ENCODE results near the gene PREPL.

Gene PREPL

DNA sequence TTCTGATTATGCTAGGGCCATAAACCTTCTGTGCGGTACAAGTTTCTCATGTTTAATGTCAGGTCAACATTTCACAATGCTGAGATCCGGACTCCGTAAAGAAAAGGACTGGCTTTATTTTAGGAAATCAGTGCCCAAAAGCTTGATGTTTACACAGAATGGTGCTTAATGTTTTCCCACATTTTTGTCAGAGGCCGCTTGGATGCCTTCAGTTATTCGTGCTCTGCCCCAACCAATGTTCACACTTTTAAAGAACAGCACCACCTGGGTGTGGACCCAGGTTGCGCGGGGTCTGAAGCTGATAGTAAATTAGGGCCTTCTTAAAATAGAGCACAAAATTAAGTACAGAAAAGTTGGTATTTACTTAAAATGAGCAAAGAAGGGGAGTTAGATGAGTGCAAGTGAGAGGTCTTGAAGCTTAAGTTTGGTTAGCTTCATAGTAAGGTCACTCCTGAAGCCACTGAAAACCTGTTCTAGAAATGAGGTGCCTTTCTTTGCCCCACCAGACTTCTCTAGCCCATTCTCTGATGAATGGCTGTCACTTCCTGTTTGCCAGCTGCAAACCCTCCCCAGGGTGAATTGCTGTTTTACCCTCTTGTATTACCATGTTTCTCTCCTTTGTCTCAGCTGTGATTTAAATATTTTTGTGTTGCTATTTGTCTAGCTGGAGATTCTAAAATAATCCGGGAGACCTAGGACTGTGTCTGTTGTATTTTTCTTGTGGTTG lies 65.5 kb downstream of the PREPL start:
- no peak for DNase-seq (ENCODE audit: low read depth)

DNA sequence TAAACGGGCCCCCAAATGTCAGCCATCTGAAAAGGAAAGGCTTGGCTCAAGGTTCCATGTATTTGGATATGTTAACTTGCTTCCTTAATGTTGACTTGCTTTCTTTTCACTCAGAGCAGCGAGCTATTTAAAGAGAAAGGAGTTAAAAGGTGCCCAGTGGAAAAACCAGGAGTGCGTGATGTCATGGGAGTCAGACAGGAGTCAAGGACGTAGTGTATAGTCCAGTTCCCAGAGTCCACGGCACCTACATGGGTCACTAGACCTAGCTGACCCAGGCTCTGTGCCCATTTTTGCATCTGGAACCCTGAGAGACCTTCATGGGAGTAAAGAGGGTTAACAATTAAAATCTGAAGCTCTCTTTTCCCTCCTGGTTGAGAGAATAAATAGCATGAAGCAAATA lies 66.2 kb downstream of the PREPL start:
- no peak for DNase-seq (ENCODE audit: low read depth)

DNA sequence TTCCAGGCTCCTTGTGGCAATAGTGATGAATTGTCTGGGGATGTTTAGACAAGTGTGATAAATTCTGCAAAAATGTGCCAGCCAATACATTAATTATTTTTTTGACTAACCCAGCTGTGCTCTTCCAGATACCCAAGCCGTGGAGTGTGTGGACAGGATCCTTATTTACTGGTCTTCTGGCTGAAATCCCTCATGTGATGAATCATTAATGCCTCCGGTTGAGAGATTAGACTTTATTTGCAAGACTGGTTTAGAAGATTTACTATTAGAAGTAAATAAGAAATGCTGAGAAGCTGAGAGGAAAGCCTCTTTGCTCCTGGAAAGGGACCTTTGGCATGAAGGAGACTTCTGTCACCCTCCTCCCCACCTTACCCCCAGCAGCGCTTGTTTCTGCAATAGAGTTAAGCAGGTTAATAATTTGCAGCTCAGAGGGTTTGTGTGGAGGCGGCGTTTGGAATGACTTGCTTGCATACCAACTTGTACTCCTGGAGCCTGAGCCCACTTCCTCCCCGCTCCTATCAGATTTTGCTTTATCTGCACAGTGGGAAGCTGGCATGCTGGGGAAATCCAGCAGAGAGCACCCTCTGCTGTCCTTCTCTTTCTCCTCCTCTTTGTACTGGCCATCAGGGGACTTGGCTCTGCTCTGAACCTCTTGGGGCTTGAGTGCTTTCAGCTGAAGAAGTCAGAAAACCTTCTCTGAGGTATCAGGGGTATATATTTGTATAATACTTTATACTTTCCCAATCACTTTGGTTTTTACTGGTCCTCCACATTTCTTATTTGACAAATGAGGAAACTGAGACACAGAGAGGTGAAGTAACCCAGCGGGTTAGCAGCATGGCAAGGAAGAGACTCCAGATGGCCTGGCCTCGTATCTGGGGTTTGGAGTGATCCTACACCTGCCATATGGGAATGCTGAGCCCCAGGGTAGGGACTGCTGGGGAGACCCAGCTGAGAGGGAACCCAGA lies 69.7 kb downstream of the PREPL start:
- DNase-seq (ENCODE audit: low read depth): peak; percentile 79

DNA sequence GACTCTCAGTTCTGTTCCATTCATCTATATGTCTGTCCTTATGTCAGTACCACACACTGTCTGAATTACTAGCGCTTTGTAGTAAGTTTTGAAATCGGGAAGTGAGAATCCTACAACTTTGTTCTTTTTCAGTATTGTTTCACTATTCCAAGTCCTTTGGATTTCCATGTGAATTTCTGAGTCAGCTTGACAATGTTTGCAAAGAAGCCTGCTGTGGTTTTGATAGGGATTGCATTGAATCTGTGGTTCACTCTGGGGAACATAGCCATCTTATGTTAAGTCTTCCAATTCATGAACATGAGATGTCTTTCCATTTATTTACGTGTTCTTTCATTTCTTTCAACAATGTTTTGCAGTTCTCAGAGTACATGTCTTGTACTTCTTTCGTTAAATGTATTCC lies 71.0 kb downstream of the PREPL start:
- DNase-seq (ENCODE audit: low read depth): peak; percentile 40

DNA sequence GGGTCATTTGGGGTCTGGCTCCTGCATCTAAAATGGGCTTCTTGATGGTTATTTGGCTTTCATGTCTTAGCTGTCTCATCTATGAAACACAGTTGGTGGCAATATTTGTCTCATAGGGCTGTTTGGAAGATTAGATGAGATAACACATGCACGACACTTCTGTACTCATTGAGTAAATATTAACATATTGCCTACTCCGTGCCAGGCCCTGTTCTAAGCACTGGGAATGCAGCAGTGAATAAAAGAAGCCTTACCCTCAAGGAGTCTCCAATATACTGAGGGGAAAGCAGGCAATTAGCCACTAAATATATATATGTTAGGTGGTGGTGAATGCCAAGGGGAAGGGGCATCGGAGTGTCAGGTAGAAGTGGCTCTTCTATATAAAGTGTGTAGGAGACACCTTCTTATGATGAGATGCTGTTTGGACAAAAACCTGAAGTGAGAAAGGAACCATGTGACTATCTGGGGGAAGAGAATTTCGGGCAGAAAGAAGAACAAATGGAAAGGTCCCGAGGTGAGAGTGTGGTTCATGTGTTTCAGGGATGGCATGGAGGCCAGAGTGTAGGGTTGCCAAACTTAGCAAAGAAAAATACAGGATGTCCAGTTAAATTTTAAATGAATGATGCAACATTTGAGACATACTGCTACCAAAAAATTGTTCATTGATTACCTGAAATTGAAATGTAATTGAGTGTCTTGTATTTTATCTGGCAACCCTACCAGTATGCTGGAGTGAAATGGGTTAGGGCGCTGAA lies 74.2 kb downstream of the PREPL start:
- DNase-seq (ENCODE audit: low read depth): no peak

DNA sequence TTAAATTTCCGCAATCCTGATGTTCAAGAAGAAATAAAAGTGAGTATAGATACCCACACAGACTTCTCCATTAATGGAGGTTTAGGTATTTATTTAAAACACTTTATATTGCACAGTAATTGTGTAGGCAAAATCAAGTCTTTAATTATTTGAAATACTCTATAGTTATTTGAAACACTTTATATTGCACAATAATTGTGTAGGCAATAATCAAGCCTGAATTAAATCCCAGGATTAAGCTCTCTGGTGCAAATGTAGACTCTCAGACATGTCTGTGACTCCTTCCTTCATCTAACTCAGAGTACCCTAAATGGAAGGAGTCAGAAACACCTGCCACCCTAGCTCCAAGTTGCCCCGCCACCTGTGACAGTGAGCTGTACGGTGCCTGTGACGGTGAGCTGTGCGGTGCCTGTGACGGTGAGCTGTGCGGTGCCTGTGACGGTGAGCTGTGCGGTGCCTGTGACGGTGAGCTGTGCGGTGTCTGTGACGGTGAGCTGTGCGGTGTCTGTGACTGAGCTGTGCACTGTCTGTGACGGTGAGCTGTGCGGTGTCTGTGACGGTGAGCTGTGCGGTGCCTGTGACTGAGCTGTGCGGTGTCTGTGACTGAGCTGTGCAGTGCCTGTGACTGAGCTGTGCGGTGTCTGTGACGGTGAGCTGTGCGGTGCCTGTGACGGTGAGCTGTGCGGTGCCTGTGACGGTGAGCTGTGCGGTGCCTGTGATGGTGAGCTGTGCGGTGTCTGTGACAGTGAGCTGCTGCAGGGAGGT lies 75.0 kb downstream of the PREPL start:
- no peak for DNase-seq (ENCODE audit: low read depth)

DNA sequence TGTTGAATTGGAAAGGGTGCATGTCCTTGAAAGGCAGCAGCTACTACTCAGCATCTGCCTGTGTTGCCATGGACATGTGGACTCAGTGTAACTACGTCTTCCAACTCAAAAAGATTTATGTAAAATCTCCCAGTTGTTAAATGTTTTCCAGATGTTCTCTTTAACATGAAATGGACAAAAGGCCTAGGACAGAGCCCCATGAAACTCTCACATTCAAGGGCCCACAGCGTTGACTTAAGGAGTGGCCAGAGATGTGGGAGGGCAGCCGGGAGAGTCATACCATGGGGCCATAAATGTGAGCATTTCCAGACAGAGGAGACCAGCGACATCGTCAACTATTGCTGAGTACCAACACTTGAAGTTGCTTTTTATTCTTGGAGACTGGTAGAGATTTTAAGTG lies 76.1 kb downstream of the PREPL start:
- DNase-seq (ENCODE audit: low read depth): no peak

DNA sequence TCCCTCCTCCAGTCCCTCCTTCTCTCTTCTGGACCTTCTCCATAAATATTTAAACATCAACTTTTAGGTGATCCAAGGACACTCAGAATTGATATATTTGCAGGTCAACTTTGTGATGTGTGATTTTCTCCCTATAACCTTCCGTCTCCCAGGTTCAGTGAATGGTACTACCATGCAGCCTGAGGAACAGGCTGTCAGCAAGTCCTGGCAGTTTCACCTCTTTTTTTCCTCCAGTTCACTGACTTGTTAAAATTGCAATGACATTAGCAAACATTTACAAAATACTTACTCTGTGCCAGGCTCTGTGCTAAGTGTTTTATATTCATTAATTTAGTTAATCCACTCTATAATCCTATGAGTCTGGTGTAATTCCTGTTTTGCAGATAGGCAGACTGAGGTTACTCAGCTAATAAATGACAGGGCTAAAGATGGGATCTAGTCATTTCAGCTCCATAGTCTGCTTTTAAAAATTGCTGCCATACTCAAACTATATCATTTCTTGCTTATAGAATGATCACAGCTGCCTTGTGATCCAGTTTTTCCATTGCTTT lies 78.1 kb downstream of the PREPL start:
- DNase-seq (ENCODE audit: low read depth): no peak

DNA sequence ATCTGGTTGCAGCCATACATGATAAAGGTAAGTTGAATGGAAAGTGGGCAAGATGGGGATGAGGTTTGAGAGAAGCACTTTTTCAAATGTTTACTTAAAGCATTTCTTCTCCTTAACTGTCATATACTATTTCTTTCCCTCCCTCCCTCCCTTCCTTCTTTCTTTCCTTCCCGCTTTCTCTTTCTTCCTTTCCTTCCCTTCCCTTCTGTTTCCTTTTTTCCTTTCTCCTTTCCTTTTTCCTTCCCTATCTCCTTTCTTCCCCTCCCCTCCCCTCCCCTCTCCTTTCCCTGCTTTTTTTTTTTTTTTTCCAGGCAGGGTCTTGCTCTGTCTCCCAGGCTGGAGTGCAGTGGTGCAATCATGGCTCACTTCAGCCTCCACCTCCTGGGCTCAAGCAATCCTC lies 80.4 kb downstream of the PREPL start:
- DNase-seq (ENCODE audit: low read depth): no peak

DNA sequence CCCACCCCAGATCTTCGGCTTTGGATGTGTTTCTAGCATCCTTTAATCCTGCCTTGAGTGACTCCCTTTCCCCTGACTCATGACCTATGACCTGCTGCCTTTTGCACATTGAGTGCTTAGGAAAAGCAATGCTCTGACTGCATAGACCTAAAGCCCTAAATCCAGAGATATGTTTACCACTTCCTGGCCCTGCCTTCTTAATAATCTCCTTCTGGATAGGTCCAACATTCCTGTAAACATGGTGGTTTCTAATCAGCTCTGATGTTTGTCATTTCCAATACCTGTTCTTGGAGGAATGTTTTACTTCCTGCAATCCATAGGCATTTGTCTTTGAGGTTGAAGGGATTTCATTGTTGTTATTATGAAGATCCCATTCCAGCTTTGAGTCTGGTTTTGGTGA lies 83.8 kb downstream of the PREPL start:
- no peak for DNase-seq (ENCODE audit: low read depth)

DNA sequence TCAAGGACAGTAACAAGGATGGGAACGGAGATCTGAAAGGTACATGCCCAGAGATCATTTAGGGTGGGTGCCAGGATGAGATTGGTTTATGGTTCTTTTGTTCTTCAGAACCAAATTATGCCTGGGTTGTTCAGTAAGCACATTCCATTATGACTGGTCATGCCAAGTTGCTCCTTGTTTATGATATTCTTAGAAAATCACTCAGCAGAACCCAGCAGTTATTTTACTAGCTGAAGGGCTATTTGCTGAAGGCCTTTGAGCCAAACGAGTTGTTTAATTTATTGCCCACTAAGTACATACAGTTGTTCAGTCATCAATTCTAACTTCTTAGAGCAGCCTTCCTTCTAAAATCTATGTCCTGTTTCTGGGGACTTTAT lies 85.4 kb downstream of the PREPL start:
- no peak for DNase-seq (ENCODE audit: low read depth)

DNA sequence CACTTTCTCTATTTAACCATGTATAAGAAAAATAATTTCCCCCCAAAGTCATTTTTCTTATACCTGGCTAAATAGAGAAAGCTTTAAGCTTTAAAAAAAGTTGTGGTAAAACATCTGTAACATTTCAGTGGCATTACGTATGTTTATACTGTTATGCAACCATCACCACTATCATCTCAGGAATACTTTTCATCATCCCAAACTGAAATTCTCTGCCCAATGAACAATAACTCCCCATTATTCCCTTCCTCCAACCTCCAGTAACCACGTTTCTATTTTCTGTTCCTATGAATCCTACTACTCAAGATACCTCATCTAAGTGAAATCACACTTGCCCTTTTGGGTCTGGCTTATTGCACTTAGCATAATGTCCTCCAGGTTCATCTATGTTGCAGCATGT lies 87.7 kb downstream of the PREPL start:
- DNase-seq (ENCODE audit: low read depth): peak; percentile 39

DNA sequence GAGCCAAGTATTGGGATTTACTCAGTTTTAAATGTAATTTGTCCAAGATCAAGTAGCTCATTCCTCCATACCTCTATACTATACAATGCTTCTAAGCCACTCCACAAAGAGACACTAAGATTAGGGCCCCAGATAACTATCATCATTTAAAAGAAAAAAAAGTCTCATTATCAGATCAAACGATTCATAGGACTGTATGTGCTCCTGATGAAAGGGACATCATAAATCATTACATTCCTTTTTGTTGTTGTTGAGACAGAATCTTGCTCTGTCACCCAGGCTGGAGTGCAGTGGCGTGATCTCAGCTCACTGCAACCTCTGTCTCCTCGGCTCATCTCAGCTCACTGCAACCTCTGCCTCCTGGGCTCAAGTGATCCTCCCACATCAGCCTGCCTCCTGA lies 88.2 kb downstream of the PREPL start:
- DNase-seq (ENCODE audit: low read depth): no peak

DNA sequence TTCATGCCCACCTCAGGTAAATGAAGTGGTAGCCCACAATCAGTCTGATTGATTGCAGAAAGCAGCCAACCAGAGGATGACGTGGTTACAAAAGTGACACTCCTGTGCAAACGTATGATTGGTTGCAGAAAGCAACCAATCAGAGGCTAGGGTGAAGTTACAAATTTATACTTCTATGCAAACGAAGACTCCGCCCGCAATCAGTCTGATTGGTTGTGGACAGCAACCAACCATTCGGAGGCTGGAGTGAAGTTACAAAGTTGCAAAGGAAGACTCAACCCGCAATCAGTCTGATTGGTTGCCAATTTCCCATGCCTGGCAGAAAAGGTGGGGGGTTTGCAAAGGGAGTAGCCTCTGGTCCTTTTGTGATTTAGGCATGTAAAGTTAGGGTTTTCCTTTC lies 90.0 kb downstream of the PREPL start:
- DNase-seq (ENCODE audit: low read depth): no peak

DNA sequence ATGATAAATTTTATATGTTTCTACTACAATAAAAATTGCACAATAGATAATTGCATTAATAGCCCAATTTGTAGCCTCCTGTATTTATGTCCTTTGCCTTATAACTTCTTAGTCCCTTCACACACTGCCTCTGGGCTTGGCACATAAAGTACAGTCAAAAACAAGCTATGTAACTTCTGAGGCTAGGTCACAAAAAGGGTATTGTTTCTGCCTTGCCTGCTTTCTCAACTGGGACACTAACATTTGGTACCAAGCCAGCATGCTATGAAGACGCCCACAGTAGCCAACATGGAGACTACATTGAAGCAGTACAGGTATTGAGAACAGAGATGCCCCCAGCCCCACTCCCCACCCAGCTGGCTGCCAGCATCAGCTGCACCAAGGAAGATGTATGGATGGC lies 91.5 kb downstream of the PREPL start:
- DNase-seq (ENCODE audit: low read depth): no peak

DNA sequence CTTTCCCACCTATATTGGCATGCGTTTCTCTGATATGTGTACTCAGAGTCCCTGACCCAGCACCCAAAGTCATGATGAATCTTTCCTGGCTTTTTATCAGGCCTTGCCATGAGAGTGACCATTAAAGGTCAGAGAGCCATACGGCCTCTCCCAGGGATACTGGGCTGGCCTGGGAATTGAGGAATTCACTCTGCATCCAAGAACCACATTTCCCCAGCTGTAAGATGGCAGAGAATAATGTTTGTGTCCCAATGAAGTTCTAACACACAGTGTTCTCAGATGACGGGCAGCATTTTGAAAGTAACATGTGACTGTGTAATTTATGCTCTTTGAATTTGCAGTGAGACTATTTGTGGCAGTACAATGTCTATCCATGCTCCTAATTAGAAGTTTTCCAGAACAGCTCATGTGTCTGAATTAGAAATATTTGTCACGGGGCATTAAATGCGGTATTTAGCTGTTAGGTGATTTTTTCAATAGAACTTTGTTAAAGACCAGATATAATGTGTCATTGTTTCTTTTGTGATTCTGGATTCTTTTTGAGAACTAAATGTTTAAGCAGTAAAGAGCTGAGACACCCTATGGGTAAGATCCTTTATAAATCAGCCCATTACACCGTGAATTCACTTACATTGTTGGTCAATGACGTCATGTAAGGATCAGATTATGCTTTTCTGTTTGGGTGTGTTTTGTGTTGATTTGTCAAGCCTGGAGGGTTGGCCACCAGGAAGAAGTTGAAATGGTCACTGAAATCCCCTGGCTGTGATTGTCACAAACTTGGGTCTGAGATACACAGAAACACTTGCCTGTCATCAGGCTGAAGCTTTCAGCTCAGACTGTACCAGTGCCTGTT lies 93.3 kb downstream of the PREPL start:
- DNase-seq (ENCODE audit: low read depth): no peak

Data from HS-5 (cell line).